HG02970 (cell line): ENCODE data around the gene C19orf44.
"Not testable (repeated sequence)": the region's sequence is repeated elsewhere in the genome, so short reads cannot be mapped to it uniquely, and the experiment has no call there.

Experiments used
- ATAC-seq: cut with Tn5 transposase; IDR thresholded peaks from one replicate; pipeline ENCODE4 v1.9.1; 2021; ENCODE audit warnings: mild to moderate bottlenecking, moderate library complexity, moderate number of reproducible peaks; ENCODE audit not compliant: unreplicated experiment, low FRiP score

The C19orf44 gene

GRCh38 chr19:16466802-16467427 is 29.3 kb upstream of the C19orf44 start:
- ATAC-seq = not testable (repeated sequence)

DNA sequence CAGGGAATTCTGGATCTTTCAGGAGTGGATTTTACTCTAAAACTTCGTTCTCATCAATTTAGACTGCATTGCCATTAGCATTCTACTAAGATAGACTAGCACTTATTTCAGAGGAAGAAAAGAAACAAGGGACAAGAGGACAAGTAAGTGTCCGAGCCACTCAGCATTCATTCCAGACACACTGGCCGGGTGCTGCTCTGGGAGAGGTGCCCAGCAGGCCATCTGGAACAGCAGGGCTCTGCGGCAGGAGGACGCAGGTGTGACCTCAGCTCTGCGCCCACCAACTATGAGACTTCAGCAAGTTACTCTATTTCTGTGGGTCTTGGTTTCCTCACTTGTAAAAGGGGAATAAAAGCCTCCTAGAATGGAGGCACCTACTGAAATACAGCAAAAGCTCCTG is 28.6 kb upstream of the C19orf44 start:
- ATAC-seq = no peak

GRCh38 chr19:16470541-16470910 is 25.7 kb upstream of the C19orf44 start:
- no peak for ATAC-seq

- peak; percentile 27 for ATAC-seq
These were observed 25.0 kb upstream of the C19orf44 start for GRCh38 chr19:16470911-16471811.

- not testable (repeated sequence) for ATAC-seq
These were observed 23.7 kb upstream of the C19orf44 start for GRCh38 chr19:16472559-16472899.

GRCh38 chr19:16472992-16473391 is 23.2 kb upstream of the C19orf44 start:
- no peak for ATAC-seq

DNA sequence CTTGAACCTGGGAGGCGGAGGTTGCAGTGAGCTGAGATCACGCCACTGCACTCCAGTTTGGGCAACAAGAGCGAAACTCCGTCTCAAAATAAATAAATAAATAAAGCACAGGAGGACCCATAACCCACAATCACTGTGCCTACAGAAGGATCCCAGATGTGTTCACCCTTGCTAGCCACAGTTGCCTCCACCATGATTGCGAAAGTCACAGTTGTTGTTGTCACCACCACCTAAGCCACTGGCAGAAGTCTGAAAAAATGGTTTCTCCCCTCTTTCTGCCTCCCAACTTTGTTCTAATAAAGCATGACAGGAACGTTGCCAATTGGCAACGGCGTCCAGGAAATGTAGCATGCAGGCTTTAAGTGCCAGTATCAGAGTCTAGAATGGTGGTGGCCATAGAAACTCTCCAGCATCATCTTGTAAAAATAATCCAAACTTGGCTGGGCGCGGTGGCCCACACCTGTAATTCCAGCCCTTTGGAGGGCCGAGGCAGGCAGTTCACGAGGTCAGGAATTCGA is 22.3 kb upstream of the C19orf44 start:
- no peak for ATAC-seq

DNA sequence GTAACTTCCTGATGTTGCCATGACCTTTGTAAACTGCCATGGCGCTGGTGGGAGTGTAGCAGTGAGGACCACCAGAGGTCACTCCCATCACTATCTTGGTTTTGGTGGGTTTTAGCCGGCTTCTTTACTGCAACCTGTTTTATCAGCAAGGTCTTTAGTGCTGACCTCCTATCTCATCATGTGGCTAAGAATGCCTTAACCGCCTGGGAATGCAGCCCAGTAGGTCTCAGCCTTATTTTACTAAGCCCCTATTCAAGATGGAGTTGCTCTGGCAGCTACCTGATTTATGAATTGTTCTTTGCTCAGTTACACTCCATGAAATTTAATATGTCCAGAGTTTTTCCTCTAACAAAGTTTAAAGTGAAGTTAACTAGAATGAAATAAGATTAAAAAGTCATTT is 19.8 kb upstream of the C19orf44 start:
- ATAC-seq = no peak

DNA sequence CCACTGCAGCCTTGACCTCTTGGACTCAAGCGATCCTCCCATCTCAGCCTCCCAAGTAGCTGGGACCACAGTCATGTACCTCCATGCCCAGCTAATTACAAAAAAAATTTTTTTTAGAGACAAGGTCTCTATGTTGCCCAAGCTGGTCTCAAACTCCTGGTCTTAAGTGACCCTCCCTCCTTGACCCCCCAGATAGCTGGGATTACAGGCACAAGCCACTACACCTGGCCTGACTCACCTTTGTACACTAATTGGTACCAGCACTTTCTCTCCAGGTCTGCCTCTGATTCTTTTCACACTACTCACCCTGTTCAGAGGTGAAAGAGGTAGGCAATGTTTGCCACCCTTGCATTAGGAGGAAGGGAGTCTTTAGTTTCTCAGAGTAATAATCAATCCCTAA is 18.9 kb upstream of the C19orf44 start:
- ATAC-seq = no peak

- ATAC-seq = no peak
These were observed 13.4 kb upstream of the C19orf44 start for GRCh38 chr19:16482745-16483144.

GRCh38 chr19:16486476-16486875 is 9.7 kb upstream of the C19orf44 start:
- not testable (repeated sequence) for ATAC-seq

- no peak for ATAC-seq
These were observed 404 bp downstream of the C19orf44 start for GRCh38 chr19:16496613-16496983.

DNA sequence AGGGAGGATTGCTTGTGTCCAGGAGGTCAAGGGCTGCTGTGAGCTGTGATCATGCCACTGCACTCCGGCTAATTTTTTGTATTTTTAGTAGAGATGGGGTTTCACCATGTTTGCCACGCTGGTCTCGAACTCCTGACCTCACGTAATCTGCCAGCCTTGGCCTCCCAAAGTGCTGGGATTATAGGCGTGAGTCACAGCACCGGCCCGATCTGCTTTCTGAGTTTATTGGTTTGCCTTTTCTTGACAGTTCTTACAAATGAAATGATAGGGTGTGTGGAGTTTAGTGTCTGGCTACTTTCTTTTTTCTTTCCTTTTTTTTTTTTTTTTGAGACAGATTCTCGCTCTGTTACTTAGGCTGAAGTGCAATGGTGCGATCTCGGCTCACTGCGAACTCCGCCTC is 848 bp downstream of the C19orf44 start:
- ATAC-seq = no peak

DNA sequence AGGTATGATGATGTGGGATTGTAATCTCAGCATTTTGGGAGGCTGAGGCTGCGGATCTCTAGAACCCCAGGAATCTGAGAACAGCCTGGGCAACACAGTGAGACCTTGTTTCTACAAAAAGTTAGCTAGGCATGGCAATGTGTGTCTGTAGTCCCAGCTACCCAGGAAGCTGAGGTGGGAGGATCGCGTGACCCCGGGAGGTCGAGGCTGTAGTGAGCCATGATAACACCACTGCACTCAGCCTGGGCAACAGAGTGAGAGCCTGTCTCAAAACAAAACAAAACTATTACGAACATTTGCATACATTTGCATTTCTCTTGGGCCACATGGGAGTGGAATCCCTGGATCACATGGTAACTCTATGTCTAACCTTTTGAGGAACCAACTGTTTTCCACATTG is 1.6 kb downstream of the C19orf44 start:
- ATAC-seq = no peak

- no peak for ATAC-seq
These were observed 8.1 kb downstream of the C19orf44 start for GRCh38 chr19:16504271-16504670.

DNA sequence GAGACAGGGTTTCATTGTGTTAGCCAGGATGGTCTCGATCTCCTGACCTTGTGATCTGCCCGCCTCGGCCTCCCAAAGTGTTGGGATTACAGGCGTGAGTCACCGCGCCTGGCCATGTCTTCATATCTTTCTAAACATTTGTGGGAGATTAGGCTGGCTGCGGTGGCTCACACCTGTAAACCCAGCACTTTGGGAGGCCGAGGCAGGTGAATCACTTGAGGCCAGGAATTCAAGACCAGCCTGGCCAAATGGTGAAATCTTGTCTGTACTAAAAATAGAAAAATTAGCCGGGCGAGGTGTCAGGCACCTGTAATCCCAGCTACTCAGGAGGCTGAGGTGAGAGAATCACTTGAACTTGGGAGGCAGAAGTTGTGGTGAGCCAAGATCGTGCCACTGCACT is 10.0 kb downstream of the C19orf44 start:
- ATAC-seq = not testable (repeated sequence)

DNA sequence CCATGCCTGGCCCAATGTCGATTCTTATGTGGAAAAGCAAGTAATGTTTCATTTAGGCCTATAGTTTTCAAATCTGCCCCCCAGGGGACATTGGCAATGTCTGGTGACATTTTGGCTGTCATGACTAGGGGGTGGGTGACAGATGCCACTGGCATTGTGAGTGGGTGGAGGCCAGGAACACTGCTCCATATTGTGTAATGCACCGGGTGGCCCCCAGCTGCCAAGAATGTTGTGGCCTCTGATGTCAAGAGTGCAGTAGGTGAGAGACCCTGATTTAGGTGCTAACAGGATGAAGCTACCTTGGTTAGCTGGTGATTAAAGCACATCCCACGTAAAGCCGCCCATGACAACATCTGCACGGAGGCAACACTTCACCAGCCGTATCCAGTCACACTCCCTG is 10.8 kb downstream of the C19orf44 start:
- ATAC-seq = no peak

GRCh38 chr19:16508546-16508945 is 12.4 kb downstream of the C19orf44 start:
- ATAC-seq = no peak

GRCh38 chr19:16509141-16510061 is 13.2 kb downstream of the C19orf44 start:
- ATAC-seq = no peak

- not testable (repeated sequence) for ATAC-seq
These were observed 16.4 kb downstream of the C19orf44 start for GRCh38 chr19:16512611-16513010.
